Heart left ventricle (tissue), 13 donors: ENCODE data around the gene RABGGTA.

Experiments
- CTCF ChIP-seq, 12 donors: fragments of 200-600 bp; sonication (generic) in 4 of 12; IDR thresholded peaks; one replicate each; pipeline versions ENCODE4 v1.5.0 to v1.8.0; 2018 to 2022; ENCODE audit warnings: antibody characterized with exemption in 12 of 12, mild to moderate bottlenecking in 5 of 12
- POLR2A ChIP-seq, 2 donors: fragments of 450-650 bp; IDR thresholded peaks; one replicate each; pipeline ENCODE4 v1.6.1; 2017; ENCODE audit warnings: antibody characterized with exemption in 2 of 2, mild to moderate bottlenecking in 2 of 2, moderate library complexity in 2 of 2
- donor health status: ischemic (EF 13 %, LVEDD 7.1; RV severe dilation, severe dysfunction).
- donor health status: DM: no; HTN: yes; CAD: no.
- donor health status: DM: no; HTN: no; CAD: no.
- donor health status: ischemic (EF 25% LVEDD 6.9; RV normal size, moderate dysfunction).
- donor health status: ischemic (EF 25% LVEDD 5.7; RV mildly dilated, moderate dysfunction).
- donor health status: ischemic (EF 35%, LVEDD 5.7; RV mildly dilated, moderate dysfunction).
- donor health status: nonischemic (EF 11% LVEDD 7.7; RV severe dilation, severe dysfunction).
- donor health status: DM: yes; HTN: yes; CAD: no.
- donor health status: PGD.
- donor health status: ischemic (EF 29% LVEDD 5.4; RV normal size, mild dysfunction).
- donor health status: nonischemic (EF 23%, LVEDD 6.1; RV moderate dilation, normal function).

GRCh38 chr14:24247422-24247821 lies 24.0 kb downstream of the RABGGTA start:
- TF ChIP-seq POLR2A (IDR thresholded peaks at IDR 0.05) (no peak), CTCF (IDR thresholded peaks at IDR 0.05) (no peak)
